Ovary (tissue), 3 donors: ENCODE measurements around the gene ZNF182.
"Not testable (repeated sequence)": the region's sequence is repeated elsewhere in the genome, so short reads cannot be mapped to it uniquely, and the experiment has no call there.

Experiments
- CTCF ChIP-seq, 3 donors: fragments of 450-650 bp in 2 of 3; fragments of 200-600 bp in 1 of 3; IDR thresholded peaks; one replicate each; pipeline versions ENCODE4 v1.5.1 to v1.8.0; 2016 to 2022; ENCODE audit warnings: antibody characterized with exemption in 3 of 3, mild to moderate bottlenecking in 1 of 3
- POLR2A ChIP-seq: fragments of 450-650 bp; IDR thresholded peaks from one replicate; pipeline ENCODE4 v1.6.1; 2017; ENCODE audit warnings: antibody characterized with exemption, mild to moderate bottlenecking, moderate library complexity
- donor health status: DM: no; HTN: no; CAD: no.

GRCh38 chrX:48016583-48017310 is 13.0 kb upstream of the ZNF182 start:
- TF ChIP-seq POLR2A; CTCF (IDR thresholded peaks at IDR 0.05): not testable (repeated sequence)
